Heart left ventricle (tissue), 13 donors: ENCODE measurements around the gene KATNA1.

Source experiments
- POLR2A ChIP-seq, 2 donors: fragments of 450-650 bp; IDR thresholded peaks; one replicate each; pipeline ENCODE4 v1.6.1; 2017; ENCODE audit warnings: antibody characterized with exemption in 2 of 2, mild to moderate bottlenecking in 2 of 2, moderate library complexity in 2 of 2
- TF ChIP-seq, protein P1 (sequence below), 12 donors: fragments of 200-600 bp; sonication (generic) in 4 of 12; IDR thresholded peaks; one replicate each; pipeline versions ENCODE4 v1.5.0 to v1.8.0; 2018 to 2022; ENCODE audit warnings: antibody characterized with exemption in 12 of 12, mild to moderate bottlenecking in 5 of 12
- donor health status: ischemic (EF 13 %, LVEDD 7.1; RV severe dilation, severe dysfunction).
- donor health status: DM: no; HTN: yes; CAD: no.
- donor health status: DM: no; HTN: no; CAD: no.
- donor health status: ischemic (EF 25% LVEDD 6.9; RV normal size, moderate dysfunction).
- donor health status: ischemic (EF 25% LVEDD 5.7; RV mildly dilated, moderate dysfunction).
- donor health status: ischemic (EF 35%, LVEDD 5.7; RV mildly dilated, moderate dysfunction).
- donor health status: nonischemic (EF 11% LVEDD 7.7; RV severe dilation, severe dysfunction).
- donor health status: DM: yes; HTN: yes; CAD: no.
- donor health status: PGD.
- donor health status: ischemic (EF 29% LVEDD 5.4; RV normal size, mild dysfunction).
- donor health status: nonischemic (EF 23%, LVEDD 6.1; RV moderate dilation, normal function).

DNA sequence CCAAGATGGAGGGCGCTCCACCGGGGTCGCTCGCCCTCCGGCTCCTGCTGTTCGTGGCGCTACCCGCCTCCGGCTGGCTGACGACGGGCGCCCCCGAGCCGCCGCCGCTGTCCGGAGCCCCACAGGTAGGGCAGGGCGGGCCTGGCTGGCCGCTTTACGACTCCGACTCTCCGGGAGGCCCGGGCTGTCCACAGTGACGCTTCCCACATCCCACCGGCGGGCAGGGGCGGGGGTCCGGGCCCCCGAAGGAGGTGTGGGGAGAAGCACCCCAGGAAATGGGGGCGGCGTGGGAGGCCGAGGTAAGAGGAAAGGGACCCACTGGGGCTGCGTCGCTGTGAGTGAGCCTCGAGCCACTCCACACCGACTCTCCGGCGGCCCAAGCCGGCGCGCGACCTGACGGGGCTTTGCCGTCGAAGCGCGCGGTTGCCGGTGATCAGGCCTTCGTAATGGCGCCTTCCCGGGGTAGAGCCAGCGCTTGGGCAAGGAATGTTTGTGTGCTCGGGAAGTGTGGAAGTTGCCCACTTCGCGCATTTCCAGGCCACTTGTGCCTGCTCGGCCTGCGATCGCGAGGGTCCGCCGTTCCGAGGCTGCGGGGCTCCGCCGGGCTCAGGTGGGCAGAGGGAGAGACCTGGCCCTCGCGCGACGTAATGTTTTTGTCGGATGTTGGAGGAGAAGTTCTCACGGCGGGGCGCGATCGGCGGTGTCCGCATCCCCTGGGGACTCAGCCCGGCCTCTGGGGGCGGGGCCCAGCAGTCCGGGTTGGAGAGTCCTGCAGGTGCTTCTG, 81.9 kb downstream of the KATNA1 start:
- TF ChIP-seq, protein P1, sequence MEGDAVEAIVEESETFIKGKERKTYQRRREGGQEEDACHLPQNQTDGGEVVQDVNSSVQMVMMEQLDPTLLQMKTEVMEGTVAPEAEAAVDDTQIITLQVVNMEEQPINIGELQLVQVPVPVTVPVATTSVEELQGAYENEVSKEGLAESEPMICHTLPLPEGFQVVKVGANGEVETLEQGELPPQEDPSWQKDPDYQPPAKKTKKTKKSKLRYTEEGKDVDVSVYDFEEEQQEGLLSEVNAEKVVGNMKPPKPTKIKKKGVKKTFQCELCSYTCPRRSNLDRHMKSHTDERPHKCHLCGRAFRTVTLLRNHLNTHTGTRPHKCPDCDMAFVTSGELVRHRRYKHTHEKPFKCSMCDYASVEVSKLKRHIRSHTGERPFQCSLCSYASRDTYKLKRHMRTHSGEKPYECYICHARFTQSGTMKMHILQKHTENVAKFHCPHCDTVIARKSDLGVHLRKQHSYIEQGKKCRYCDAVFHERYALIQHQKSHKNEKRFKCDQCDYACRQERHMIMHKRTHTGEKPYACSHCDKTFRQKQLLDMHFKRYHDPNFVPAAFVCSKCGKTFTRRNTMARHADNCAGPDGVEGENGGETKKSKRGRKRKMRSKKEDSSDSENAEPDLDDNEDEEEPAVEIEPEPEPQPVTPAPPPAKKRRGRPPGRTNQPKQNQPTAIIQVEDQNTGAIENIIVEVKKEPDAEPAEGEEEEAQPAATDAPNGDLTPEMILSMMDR (IDR thresholded peaks at IDR 0.05): no peak
- peak in 1 of 2 donors; percentile 40 for TF ChIP-seq POLR2A (IDR thresholded peaks at IDR 0.05)
